ENCODE data around the gene GNAQ. TPM values are rescaled to one million over a fixed set of nuclear protein-coding genes. Genes with fewer than 3 reads are reported as not detected.

Gene GNAQ
- total and polyA plus RNA-seq, 4 donors: 6.8 to 19.6 (median 12.6) TPM

DNA sequence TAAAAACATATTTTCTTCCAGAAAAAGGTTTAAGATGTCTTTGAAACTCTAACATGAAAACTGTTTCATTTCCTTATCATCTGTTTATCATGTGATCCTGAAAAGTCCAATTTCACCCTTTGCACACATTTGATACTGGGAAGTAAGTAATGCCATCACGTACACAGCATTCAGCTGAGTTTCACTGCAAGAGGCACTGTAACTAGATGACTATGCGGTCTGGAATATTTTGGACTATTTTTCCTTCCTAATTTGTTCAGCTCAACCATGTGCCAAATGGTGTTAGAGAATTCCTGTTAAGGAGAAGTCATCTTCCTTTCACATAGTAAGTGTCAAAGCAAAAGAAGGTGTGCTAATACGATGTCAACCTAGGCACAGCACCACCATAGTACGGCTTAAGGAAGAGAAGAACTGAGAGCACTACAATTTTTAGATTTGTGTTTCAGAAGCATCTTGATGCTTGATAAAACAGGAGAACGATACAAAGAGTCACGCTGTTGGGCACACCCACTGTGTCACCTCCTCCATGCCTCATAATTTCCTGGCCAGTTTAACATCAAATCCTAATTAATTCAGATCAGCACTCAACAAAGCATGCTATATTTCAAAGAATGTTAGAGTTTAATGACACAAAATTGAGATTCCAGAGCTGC, 77.5 kb downstream of the GNAQ start:
- no peak for TF ChIP-seq NR2F2 (IDR thresholded peaks at IDR 0.05)
- TF ChIP-seq HNF4A (conservative IDR thresholded peaks at IDR 0.05): peak in 1 of 2 donors; percentile 11
- TF ChIP-seq FOXA2 (IDR thresholded peaks at IDR 0.05): no peak
- TF ChIP-seq, protein P1, sequence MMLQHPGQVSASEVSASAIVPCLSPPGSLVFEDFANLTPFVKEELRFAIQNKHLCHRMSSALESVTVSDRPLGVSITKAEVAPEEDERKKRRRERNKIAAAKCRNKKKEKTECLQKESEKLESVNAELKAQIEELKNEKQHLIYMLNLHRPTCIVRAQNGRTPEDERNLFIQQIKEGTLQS (IDR thresholded peaks at IDR 0.05): no peak
- TF ChIP-seq YY1 (IDR thresholded peaks at IDR 0.05): no peak
- no peak for TF ChIP-seq SP1 (IDR thresholded peaks at IDR 0.05)
- TF ChIP-seq RXRA (IDR thresholded peaks at IDR 0.05): peak in 1 of 2 donors; percentile 49
- TF ChIP-seq, protein P2, sequence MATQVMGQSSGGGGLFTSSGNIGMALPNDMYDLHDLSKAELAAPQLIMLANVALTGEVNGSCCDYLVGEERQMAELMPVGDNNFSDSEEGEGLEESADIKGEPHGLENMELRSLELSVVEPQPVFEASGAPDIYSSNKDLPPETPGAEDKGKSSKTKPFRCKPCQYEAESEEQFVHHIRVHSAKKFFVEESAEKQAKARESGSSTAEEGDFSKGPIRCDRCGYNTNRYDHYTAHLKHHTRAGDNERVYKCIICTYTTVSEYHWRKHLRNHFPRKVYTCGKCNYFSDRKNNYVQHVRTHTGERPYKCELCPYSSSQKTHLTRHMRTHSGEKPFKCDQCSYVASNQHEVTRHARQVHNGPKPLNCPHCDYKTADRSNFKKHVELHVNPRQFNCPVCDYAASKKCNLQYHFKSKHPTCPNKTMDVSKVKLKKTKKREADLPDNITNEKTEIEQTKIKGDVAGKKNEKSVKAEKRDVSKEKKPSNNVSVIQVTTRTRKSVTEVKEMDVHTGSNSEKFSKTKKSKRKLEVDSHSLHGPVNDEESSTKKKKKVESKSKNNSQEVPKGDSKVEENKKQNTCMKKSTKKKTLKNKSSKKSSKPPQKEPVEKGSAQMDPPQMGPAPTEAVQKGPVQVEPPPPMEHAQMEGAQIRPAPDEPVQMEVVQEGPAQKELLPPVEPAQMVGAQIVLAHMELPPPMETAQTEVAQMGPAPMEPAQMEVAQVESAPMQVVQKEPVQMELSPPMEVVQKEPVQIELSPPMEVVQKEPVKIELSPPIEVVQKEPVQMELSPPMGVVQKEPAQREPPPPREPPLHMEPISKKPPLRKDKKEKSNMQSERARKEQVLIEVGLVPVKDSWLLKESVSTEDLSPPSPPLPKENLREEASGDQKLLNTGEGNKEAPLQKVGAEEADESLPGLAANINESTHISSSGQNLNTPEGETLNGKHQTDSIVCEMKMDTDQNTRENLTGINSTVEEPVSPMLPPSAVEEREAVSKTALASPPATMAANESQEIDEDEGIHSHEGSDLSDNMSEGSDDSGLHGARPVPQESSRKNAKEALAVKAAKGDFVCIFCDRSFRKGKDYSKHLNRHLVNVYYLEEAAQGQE (IDR thresholded peaks at IDR 0.05): peak; percentile 9
- TF ChIP-seq, protein P3, sequence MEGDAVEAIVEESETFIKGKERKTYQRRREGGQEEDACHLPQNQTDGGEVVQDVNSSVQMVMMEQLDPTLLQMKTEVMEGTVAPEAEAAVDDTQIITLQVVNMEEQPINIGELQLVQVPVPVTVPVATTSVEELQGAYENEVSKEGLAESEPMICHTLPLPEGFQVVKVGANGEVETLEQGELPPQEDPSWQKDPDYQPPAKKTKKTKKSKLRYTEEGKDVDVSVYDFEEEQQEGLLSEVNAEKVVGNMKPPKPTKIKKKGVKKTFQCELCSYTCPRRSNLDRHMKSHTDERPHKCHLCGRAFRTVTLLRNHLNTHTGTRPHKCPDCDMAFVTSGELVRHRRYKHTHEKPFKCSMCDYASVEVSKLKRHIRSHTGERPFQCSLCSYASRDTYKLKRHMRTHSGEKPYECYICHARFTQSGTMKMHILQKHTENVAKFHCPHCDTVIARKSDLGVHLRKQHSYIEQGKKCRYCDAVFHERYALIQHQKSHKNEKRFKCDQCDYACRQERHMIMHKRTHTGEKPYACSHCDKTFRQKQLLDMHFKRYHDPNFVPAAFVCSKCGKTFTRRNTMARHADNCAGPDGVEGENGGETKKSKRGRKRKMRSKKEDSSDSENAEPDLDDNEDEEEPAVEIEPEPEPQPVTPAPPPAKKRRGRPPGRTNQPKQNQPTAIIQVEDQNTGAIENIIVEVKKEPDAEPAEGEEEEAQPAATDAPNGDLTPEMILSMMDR (IDR thresholded peaks at IDR 0.05; ENCODE audit: low read depth, low read length, missing input control): no peak
- TF ChIP-seq FOXA1 (IDR thresholded peaks at IDR 0.05): no peak
- TF ChIP-seq, protein P4, sequence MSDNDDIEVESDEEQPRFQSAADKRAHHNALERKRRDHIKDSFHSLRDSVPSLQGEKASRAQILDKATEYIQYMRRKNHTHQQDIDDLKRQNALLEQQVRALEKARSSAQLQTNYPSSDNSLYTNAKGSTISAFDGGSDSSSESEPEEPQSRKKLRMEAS (IDR thresholded peaks at IDR 0.05): no peak
- TF ChIP-seq JUND (IDR thresholded peaks at IDR 0.05): no peak
- no peak for TF ChIP-seq EGR1 (IDR thresholded peaks at IDR 0.05; ENCODE audit: low read depth in 2 of 2)
- no peak for TF ChIP-seq GABPA (IDR thresholded peaks at IDR 0.05 in 1 of 2, conservative IDR thresholded peaks at IDR 0.05 in 1 of 2)
- no peak for TF ChIP-seq TAF1 (conservative IDR thresholded peaks at IDR 0.05)
- TF ChIP-seq RAD21 (IDR thresholded peaks at IDR 0.05): peak in 1 of 2 donors; percentile 7
- TF ChIP-seq HNF4G (IDR thresholded peaks at IDR 0.05): no peak
- TF ChIP-seq, protein P5, sequence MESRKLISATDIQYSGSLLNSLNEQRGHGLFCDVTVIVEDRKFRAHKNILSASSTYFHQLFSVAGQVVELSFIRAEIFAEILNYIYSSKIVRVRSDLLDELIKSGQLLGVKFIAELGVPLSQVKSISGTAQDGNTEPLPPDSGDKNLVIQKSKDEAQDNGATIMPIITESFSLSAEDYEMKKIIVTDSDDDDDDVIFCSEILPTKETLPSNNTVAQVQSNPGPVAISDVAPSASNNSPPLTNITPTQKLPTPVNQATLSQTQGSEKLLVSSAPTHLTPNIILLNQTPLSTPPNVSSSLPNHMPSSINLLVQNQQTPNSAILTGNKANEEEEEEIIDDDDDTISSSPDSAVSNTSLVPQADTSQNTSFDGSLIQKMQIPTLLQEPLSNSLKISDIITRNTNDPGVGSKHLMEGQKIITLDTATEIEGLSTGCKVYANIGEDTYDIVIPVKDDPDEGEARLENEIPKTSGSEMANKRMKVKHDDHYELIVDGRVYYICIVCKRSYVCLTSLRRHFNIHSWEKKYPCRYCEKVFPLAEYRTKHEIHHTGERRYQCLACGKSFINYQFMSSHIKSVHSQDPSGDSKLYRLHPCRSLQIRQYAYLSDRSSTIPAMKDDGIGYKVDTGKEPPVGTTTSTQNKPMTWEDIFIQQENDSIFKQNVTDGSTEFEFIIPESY (IDR thresholded peaks at IDR 0.05): no peak
- H3K9me3 ChIP-seq (ENCODE audit: control insufficient read depth in 4 of 4, low read length in 3 of 4): no peaks in the 10 kb centered on the region
- 75% methylated on average over 6 of the region's 6 CpGs for WGBS
- H3K27me3 ChIP-seq (ENCODE audit: control insufficient read depth in 4 of 4, insufficient read depth in 4 of 4, low read length in 3 of 4): no peaks in the 10 kb centered on the region
- no peak overlapping the region for H3K9ac ChIP-seq (ENCODE audit: low read depth in 1 of 2, low read length in 2 of 2)
- peak overlapping the region in 1 of 2 donors; percentile 40 for H3K27ac ChIP-seq (ENCODE audit: low read depth in 1 of 2, low read length in 2 of 2)
- no peak for DNase-seq (ENCODE audit: low spot score)
- no peaks in the 10 kb centered on the region for H3K36me3 ChIP-seq (ENCODE audit: control insufficient read depth in 4 of 4, insufficient read depth in 3 of 4, low read depth in 1 of 4, low read length in 3 of 4)
- H3K4me3 ChIP-seq (ENCODE audit: low read depth in 1 of 3, low read length in 3 of 3): no peak overlapping the region
- H3K4me1 ChIP-seq (ENCODE audit: control insufficient read depth in 4 of 4, insufficient read depth in 4 of 4, low read length in 3 of 4): peaks cover 0 to 27% (median 4%) of the 10 kb centered on the region in 4 donors
